Mammary epithelial cell (primary cell): Measurements from ENCODE around the gene PRLHR.

Experiments
- EZH2 ChIP-seq: IDR thresholded peaks from 2 replicates; pipeline ENCODE4 v1.6.1; 2012; ENCODE audit warnings: low read length, inconsistent platforms, borderline replicate concordance
- TF ChIP-seq, protein P1 (sequence below), 2 donors: IDR thresholded peaks in 1 of 2; conservative IDR thresholded peaks in 1 of 2; 2 replicates each; pipeline ENCODE4 v1.5.1; 2011 to 2012; ENCODE audit warnings: inconsistent platforms in 2 of 2, low read length in 2 of 2, mild to moderate bottlenecking in 2 of 2, control low read depth in 1 of 2, low read depth in 1 of 2; ENCODE audit not compliant: insufficient read depth in 1 of 2; ENCODE audit errors: extremely low read depth in 1 of 2

DNA sequence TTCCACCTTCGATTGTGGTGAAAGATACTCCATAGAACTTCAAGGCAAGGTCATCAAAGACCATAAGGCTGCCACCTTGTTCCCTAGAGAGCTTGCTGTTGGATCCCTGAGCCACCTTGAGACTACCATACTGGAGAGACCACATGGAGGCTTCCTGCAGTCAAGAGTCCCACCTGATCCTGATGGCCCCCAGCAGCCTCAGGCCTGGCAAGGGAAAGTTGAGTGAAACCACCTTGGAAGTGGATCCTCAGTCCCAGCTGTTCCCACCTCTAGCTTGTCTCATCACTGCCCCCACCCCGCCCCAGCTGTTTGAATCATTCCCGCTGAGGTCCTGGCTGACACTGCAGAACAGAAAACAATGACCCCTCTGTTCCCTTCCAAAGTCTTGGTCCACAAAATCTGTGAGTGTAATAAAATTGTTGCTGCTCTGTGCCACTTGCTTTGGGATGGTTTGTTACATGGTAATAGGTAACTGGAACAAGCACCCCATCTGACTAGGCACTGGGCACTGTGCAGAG is 32.0 kb downstream of the PRLHR start:
- TF ChIP-seq, protein P1, sequence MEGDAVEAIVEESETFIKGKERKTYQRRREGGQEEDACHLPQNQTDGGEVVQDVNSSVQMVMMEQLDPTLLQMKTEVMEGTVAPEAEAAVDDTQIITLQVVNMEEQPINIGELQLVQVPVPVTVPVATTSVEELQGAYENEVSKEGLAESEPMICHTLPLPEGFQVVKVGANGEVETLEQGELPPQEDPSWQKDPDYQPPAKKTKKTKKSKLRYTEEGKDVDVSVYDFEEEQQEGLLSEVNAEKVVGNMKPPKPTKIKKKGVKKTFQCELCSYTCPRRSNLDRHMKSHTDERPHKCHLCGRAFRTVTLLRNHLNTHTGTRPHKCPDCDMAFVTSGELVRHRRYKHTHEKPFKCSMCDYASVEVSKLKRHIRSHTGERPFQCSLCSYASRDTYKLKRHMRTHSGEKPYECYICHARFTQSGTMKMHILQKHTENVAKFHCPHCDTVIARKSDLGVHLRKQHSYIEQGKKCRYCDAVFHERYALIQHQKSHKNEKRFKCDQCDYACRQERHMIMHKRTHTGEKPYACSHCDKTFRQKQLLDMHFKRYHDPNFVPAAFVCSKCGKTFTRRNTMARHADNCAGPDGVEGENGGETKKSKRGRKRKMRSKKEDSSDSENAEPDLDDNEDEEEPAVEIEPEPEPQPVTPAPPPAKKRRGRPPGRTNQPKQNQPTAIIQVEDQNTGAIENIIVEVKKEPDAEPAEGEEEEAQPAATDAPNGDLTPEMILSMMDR (conservative IDR thresholded peaks at IDR 0.05 in 1 of 2, IDR thresholded peaks at IDR 0.05 in 1 of 2; ENCODE audit: extremely low read depth in 1 of 2, insufficient read depth in 1 of 2, low read depth in 1 of 2, low read length in 2 of 2) = no peak
- TF ChIP-seq EZH2 = no peak
